Measurements from ENCODE around the gene E2F1.
"Not testable (repeated sequence)": the region's sequence is repeated elsewhere in the genome, so short reads cannot be mapped to it uniquely, and the experiment has no call there.

Gene E2F1

DNA sequence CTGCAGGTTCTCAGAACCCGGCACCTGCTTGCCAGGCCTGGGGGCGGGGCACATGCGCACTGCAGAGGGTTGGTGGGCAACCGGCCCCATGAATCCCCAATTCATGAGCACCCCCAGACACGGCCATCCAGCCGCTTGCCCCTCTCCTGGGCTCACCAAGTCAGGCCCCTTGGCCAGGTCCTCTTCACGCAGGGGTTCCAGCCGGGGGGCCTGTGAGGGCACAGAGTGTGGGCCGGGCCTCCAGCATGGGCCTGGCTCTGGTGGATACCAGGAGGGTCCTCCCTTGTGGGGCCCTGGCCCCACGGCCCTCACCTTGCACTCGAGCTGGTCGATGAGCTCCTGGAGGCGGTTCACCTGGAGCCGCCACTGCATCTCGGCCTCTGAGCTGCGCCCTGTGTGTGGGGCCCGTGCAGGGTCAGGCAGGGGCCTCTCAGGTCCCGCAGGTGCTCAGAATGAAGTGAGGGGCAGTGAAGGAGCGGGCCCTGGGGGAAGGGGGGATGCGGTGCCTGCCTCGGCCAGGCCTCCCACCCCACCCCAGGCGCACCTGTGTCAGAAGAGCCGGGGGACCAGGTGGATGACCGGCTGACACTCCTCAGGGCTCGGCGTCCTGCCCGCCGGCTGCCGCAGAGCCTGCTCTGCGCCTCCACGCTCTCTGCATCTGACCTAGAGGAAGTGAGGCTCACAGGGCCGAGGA is 26.7 kb downstream of the E2F1 start:
- in situ Hi-C loops (cut with MboI; ENCODE audit: low sequenced_read_pairs), result no loop called here

DNA sequence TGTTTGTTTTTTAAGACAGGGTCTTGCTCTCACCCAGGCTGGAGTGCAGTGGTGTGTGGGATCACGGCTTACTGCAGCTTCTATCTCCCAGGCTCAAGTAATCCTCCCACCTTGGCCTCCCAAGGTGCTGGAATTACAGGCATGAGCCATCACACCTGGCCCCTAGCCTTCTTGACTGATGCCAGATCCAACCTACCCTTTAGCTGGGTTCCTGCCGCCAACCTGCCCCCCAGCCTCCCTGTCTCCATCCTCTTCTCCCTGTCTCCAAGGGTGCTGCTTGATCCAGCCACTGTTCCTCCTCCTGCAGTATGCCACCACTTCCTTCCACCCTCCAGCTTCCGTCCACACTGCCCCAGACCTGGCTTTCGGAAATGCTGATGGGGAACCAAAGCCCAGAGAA is 27.3 kb downstream of the E2F1 start:
- in situ Hi-C loops (cut with MboI; ENCODE audit: low sequenced_read_pairs), result no loop called here

DNA sequence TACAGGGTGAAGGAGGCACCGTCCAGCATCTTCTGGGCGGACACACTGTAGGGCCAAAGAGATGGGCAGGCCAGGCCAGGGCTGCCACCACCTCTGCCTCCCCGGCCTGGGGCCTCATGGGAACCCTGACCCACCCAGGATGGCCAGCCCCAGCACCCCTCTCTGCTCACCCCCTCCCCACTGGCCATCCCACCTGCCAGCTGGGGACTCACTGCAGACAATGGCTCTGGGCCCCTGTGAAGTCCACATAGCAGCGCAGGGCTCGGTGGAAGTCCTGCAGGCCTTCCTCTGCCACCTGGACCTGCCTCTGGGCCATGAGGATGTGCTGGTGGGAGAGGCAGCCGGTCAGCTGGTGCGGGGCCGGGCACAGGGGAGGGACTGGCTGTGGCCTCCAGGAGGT is 27.7 kb downstream of the E2F1 start:
- in situ Hi-C loops (cut with MboI; ENCODE audit: low sequenced_read_pairs), result no loop called here

DNA sequence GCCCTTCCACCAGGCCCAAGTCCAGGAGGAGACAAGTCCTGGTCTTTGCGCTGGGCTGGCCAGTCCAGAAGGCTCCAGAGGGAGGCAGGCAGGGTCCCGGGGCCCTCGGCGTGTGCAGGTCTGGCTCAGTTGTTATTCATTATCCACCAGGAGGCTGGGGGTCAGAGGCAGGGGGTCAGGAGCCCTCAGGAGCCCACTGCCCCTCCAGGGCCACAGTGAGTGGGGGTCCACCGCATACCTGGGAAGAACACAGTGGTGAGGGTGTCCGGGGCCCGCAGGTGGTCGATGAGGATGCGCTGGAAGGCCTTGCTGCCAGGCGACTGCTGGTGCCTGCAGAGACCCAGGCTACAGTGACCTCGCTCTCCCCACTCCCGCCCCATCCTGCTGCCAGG is 28.5 kb downstream of the E2F1 start:
- in situ Hi-C loops (cut with MboI; ENCODE audit: low sequenced_read_pairs), result no loop called here

DNA sequence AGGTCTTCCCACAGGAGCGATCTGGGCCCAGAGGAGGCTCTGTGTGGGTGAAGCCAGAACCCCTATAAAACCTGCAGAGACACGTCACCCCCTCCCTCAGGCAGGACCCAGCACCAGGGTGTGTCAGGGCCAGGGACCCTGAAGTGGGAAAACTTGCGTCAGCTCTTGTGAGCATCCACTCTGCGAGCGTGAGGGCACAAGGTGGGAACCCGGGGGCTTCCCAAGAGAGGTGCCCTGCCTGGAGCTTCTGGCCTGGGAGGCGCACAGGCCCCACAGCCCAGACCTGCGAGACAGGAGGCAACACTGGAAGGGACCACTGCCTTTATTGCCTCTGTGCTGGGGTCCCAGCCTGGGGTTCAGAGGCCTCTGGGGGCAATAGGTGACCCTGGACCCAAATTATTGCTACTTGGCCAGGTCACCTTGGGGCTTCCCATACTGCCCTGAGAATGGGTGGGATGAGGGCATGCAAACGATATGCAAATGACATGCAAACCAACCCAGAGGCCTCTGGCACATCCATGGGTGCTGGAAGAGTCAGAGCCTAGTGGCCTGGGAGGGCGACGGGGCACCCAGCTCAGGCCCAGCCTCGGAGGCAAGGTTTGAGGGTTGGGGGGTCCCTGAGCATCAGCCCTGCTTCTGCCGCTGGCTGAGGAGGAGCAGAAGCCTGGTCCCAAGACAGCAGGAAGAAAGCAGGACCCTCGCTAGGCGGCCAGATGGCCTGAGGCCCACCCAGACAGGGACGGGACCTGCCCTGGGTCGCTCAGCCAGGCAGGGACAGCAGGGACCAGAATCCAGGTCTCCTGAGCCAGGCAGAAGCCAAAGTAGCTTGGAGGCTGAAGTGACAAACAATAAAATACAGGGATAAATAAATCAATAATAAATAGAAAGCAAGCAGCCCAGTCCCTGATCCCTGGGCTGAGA is 29.1 kb downstream of the E2F1 start:
- in situ Hi-C loops (cut with MboI; ENCODE audit: low sequenced_read_pairs), result no loop called here

DNA sequence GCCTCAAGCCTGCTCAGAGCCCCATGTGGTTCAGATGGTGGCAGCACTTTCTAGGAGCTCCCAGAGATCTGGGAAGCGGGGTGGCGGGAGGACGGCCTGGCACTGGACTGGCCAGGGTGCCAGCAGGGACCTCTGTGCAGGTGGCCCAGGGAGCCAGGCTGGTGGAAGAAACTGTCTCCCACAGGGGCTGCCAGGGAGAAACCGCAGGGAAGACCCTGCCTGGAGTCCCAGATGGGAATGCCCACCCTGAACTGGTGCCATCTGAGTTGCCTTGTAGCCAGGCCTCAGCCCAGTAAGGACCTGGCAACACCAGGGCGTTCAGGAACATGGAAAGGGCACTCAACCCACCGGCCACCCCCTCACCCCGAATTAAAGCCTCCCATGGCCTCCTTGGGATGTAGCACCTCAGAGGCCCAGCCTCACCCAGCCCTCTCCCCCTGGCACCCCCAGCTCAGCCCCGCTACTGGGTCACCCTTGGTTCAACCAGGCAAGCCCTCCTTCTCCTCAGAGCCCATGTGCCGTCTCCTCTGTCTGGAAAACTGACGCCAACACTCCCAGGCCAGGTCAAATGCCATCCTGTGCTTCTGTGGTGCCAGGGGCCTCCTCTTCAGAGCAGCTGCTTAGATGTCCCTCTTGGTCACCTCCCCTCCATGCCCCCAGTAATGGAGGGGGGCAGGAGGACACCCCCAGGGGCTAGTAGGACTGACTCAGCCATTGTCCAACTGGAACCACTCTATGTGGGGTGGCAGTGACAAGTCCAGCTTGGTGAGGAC is 30.0 kb downstream of the E2F1 start:
- in situ Hi-C loops (cut with MboI; ENCODE audit: low sequenced_read_pairs), result no loop called here

DNA sequence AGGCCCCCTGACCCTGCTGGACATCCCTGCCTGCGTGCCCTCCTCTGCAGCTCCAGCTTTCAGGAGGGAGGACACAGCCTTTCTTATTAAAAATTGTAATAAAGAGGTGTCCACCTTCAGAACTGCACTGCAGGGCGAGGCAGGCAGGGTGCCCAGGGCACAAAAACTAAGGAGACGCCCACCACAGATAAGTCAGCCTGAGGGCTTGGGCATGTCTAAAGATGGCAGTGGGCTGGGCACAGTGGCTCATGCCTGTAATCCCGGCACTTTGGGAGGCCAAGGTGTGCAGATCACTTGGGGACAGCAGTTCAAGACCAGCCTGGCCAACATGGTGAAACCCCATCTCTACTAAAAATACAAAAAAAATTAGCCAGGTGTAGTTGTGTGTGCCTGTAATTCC is 31.0 kb downstream of the E2F1 start:
- in situ Hi-C loops (cut with MboI; ENCODE audit: low sequenced_read_pairs), result no loop called here

DNA sequence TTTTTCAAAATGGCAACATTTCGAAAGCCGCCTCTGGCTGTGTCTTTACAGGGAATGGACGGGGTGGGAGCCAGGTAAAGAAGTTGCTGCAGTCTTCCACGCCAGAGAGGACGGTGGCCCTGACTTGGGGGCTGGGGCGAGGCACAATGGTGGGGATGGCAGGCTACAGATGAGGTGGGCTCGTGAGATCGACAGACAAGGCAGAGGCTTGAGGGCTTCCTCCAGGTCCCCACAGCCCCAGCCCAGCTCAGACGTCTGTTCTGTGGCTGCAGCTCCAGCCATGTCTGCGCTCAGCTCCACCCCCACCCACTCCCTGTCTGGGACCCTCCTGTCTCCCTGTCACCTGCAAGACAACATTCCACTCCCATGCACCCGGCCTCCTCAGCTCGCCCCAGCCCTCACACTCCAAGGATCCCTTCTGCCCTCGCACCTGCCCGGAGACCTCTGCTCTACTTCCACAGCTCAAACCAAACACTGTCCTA is 31.5 kb downstream of the E2F1 start:
- in situ Hi-C loops (cut with MboI; ENCODE audit: low sequenced_read_pairs), result no loop called here

DNA sequence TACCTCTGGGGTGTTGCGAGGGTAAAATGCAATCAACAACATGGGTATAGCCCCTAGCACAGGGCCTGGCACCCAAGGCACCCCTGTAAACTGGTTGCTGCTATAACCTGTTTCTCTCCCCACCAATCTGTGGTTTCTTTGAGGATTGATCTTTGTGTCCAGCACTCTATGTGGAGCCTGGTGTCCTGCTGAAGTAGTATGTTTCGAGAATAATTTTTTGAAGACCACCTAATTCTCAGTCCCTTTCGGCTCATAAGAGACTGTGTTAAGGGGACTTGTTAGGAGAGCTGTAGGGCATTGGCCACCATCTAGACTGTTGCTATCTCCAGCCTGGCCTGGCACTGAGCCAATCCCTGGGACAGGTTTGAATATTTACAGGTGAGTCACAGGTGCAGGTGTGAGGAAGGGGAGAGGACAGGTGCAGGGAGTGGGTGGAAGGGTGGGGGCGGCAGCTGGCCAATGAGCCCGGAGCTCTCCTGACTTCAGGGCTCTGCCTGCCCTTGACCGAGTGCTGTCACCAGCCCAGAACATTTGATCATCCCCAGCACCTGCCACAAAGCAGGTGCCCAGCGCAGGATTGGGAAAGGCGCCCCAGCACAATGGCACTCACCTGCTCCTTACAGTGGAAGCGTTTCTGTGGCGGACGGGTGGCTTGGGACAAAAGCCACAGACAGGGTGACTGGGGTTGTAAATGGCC is 32.1 kb downstream of the E2F1 start:
- in situ Hi-C loops (cut with MboI; ENCODE audit: low sequenced_read_pairs), result no loop called here

DNA sequence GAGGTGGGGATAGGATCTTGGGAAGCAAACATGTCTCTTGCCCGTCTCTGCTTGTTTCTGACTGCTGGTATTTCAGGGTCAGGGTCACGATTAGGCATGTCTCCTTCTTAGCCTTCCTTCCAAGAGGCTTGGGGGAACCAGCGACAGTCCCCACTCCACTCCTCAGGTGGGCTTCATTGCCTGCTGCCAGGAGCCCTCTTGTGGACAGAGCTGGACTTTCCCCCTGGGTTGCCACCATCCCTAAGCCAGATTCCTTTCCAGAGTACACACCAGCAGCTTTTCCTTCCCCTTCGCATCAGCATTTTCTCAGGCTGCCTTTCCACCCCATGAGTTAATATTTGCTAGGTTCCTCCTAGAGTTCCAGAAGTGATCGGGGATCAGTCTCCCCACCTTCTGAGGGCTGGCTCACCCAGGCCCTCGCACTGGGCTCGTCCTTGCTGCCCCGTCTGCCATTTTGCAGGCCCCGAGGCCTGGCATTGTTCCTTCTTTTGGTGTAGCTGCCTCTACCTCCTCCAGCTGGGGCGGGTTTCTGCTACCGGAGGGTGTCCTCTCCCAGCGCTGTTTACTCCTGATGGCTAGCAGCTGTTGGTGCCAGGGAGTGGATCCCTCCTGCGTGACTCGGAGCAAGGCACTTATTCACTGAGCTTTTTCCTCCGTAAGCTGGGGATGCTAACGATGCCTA is 32.8 kb downstream of the E2F1 start:
- in situ Hi-C loops (cut with MboI; ENCODE audit: low sequenced_read_pairs), result no loop called here

DNA sequence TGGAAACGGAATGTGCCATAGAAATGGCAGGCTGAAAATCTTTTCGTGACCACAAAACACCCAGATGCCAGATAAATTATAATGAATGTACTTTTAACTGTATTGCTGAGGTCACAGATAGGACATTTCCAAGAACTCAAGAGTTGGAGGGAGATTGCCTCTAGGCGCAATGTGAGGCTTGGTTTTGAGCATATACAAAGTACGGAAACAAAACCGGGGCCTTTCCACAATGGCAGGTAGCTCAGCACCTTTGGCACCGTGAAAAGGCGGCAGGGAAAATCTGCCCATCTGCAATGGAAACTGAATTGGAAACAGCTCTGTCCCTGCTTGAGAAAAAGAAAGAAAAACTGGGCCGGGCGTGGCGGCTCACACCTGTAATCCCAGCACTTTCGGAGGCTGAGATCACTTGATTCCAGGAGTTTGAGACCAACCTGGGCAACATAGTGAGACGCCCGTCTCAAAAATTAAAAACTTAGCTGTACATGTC is 34.6 kb downstream of the E2F1 start:
- in situ Hi-C loops (cut with MboI; ENCODE audit: low sequenced_read_pairs), result no loop called here

DNA sequence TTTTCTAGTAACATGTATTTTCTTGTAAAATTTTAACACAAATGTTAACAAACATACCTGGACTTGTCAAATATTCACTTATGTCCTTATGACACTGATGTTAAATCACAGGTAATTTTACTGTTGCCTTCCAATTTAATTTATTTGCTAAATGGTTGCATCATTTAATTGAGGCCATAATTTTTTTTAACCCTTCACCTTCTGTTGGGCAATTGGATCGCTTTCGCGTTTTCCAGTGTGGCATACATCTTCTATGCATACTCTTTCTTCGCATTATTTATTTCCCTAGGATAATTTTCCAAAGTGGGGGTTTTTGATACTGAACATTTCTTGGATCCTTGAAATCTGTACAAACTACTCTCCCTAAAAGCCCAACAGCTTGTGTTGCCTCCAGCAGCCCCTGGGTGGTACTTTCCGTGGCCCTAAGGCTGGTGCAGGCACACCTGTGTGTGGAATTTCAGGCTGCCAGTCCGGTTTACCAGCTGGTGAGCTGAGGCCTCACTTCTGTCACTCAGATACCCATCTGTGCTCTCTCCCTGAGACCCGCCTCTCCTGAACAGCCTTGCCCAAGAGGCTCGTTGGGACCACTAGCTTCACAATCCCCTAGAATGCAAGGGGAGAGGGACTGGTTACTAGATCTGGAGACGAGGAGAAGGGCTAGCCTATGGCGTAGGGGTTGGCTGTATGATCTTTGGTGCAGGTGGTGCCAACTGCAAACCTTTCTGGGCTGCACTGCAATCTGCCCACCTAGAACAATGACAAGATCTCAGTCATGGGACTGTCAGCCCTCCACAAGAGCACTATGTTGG is 35.2 kb downstream of the E2F1 start:
- in situ Hi-C loops (cut with MboI; ENCODE audit: low sequenced_read_pairs), result no loop called here

DNA sequence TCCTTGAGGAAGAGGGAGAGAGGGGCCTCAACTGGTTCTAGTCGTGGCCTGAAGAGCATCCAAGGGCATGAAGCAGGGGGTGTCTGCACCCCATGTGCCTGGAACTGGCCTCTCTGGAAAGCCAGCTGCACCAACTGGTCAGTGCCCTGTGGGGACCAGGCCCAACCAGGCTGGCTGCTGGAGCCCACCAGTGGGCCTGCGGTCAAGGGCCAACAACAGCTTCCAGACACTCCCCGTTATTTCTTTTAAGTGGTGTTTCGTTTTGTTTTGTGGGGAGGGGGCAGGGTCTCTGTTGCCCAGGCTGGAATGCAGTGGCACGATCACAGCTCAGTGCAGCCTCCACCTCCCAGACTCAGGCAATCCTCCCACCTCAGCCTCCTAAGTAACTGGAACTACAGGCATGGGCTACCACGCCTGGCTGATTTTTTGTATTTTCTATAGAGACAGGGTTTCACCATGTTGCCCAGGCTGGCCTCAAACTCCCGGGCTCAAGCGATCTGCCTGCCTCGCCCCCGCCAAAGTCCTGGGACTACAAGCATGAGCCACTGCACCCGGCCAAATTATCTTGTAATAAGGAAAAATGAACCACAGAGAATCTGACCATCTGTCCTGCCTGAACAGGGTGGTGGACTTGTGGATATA is 36.0 kb downstream of the E2F1 start:
- in situ Hi-C loops (cut with MboI; ENCODE audit: low sequenced_read_pairs), result no loop called here

DNA sequence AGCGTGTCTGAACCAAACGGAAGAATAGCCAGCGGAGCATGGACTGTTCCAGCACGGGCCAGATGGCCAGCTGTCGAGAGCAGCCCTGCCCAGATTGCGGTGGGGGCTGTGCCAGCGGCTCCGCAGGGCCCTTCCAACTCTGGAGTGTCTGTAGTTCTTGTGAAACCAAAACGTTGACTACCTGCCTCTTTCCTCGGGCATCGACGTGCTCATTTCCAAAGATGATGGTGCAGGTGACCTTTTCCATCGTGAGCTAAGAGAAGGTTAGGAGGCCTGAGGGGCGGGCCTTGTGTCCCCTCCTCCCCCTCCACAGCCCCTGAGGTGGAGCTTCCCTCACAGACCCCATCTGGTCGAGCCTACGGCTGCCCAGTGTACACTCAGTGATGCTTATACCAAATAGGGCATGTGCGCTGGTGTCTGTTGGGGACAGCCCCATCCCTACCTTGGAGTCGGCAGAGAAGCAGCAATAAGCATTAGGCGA is 36.9 kb downstream of the E2F1 start:
- in situ Hi-C loops (cut with MboI; ENCODE audit: low sequenced_read_pairs), result no loop called here

DNA sequence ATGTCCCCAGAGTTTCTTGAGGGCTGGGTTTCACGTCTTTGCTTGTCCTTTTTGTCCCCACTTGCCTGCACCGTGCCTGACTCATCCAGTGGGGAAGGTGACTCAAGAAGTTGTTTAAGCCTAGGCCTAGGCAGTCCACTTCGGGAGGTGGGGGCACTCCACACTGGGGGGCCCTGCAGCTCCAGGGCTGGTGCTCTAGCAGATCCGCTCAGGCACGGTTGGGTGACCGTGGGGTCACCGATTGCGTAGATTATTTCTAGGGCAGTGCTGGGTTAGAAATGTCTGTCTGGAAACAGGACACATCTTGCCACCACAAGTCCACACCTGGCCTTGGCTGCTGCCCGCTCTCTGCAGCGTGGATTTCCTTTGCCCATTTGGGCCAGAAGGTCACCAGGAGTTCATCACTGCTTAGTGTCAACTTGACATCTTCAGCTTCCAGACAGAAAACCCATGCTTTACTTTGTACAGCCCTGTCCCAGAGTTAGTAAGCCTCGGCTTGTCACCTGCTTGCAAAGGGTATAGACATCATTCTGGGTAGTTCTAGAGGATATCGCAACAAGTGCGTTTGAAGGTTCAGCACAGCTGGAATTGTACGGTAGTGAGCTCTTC is 37.7 kb downstream of the E2F1 start:
- in situ Hi-C loops (cut with MboI; ENCODE audit: low sequenced_read_pairs), result no loop called here

DNA sequence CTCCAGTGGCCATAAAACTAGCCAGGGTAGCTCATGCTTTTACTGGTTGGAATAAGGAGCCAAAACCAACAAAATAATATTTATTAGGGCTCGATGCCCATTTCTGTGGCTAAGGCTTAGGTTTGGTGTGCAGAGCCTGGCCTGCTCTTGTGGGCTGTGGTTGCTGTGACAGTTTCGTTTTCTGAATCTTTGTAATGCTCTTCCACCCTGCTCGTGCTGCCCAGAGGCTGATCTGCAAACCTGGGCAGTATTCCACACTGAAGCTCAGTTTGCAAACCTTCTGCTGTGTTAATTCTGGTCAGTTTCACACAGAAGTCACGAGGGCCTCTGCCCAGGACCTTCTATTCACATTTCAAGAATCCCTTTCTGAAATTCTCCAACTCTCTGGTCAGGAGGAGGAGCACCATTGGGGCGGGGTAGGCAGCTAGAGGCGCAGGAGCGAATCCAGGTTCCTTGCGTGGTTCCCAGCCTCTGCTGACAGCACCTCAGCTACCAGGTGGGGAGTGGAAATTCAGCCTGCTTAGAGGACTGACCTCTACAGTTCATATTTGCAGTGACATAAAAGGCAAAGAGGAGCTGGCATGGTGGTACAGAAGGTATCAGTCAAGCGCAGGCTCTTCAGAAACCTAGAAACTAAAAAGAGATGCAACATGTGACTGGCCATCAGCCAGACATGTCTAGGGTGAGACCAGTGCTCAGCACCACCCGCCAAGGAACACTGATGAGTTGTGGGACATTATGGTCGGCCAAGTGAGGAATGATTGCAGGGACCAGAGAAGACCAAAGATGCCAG is 38.4 kb downstream of the E2F1 start:
- in situ Hi-C loops (cut with MboI; ENCODE audit: low sequenced_read_pairs), result no loop called here

DNA sequence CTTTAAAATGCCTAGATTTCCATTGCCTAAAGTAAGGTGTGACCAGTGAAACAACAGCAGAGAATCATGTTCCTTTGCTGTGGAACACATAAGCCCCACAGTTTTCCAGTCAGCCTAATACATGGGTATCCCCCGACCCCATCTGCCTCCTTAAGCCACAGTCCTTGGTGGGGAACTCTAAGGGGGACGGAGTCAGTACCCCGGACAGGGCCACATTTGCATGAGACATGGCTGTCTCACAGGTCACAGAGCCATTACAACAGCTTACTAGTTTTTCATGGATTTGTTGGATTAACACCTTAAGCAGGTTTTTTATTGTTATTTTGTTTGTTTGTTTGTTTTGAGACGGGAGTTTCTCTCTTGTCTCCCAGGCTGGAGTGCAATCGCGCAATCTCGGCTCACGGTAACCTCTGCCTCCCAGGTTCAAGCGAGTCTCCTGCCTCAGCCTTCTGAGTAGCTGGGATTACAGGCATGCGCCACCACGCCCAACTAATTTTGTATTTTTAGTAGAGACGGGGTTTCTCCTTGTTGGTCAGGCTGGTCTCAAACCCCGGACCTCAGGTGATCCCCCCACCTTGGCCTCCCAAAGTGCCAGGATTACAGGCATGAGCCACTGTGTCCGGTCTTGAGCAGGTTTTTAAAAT is 39.1 kb downstream of the E2F1 start:
- in situ Hi-C loops (cut with MboI; ENCODE audit: low sequenced_read_pairs), result not testable (repeated sequence)

Measured in hTERT RPE-1 (cell line).